Measurements from ENCODE around the gene RFX3.

Gene RFX3

DNA sequence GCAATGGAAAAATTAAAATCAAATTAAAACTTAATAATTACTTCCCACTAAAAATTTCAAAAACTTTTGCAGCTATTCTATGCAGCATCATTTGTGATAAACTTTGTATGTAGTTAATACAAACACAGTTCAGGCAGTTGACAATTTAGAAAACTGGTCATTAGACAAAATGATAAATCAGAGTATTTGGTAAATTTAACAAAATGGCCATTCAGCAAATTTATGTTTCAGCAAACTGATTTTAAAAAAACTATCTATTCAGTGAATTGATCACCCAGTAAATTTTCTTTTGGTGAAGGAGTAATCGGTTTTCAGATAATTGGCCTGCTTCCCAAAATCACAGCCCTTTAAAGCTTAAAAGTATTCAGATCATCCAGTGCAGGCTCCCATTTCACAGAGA, 116.3 kb downstream of the RFX3 start:
- H3K4me1 ChIP-seq: 0 out of 2 replicates have a peak, but pooled peaks cover 7% of the 10 kb centered on the region
- H3K4me3 ChIP-seq (ENCODE audit: low read depth, low read length): no peak overlapping the region
- no peaks in the 10 kb centered on the region for H3K36me3 ChIP-seq
- H3K9me3 ChIP-seq: no peaks in the 10 kb centered on the region
- TF ChIP-seq CTCF (IDR thresholded peaks at IDR 0.05; ENCODE audit: low read depth, low read length): no peak
- no peak for DNase-seq
- H3K27me3 ChIP-seq: no peaks in the 10 kb centered on the region

DNA sequence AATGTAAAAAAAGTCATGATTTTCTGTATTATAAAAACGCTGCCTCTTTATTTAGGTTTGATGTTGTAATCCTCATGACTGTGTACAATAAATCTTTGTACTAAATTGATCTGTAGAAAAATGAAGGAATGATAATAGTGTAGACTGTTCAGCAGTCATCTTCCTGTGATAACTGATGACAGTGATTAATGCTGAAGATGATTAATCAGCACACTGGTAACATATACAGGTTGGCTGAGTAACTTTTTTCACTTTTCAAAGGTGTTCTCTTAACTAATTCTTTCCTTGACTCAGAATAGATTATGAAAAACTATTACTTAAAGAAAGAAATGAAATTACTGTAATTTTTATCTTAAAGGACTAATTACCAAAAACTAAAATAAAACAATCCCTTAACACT, 122.5 kb downstream of the RFX3 start:
- no peaks in the 10 kb centered on the region for H3K27me3 ChIP-seq
- 0 out of 2 replicates have a peak, but pooled peaks cover 4% of the 10 kb centered on the region for H3K4me1 ChIP-seq
- TF ChIP-seq CTCF (IDR thresholded peaks at IDR 0.05; ENCODE audit: low read depth, low read length): no peak
- H3K9me3 ChIP-seq: no peaks in the 10 kb centered on the region
- H3K36me3 ChIP-seq: no peaks in the 10 kb centered on the region
- no peak overlapping the region for H3K4me3 ChIP-seq (ENCODE audit: low read depth, low read length)
- no peak for DNase-seq

GRCh38 chr9:3401221-3401954, 124.4 kb downstream of the RFX3 start:
- no peaks in the 10 kb centered on the region for H3K9me3 ChIP-seq
- no peaks in the 10 kb centered on the region for H3K27me3 ChIP-seq
- no peak for DNase-seq
- TF ChIP-seq CTCF (IDR thresholded peaks at IDR 0.05; ENCODE audit: low read depth, low read length): no peak
- H3K36me3 ChIP-seq: no peaks in the 10 kb centered on the region
- H3K4me1 ChIP-seq: 0 out of 2 replicates have a peak, but pooled peaks cover 4% of the 10 kb centered on the region
- no peak overlapping the region for H3K4me3 ChIP-seq (ENCODE audit: low read depth, low read length)

- DNase-seq: no peak
- Histone ChIP-seq H3K27me3 (no peaks in the 10 kb centered on the region), H3K36me3 (no peaks in the 10 kb centered on the region), H3K9me3 (no peaks in the 10 kb centered on the region), H3K4me3 (ENCODE audit: low read depth, low read length) (no peak overlapping the region), H3K4me1 (no peaks in the 10 kb centered on the region)
- no peak for TF ChIP-seq CTCF (IDR thresholded peaks at IDR 0.05; ENCODE audit: low read depth, low read length)
Measured at GRCh38 chr9:3398232-3398648, 127.6 kb downstream of the RFX3 start.

- Histone ChIP-seq H3K36me3 (no peaks in the 10 kb centered on the region), H3K4me1 (no peaks in the 10 kb centered on the region), H3K27me3 (no peaks in the 10 kb centered on the region), H3K9me3 (no peaks in the 10 kb centered on the region), H3K4me3 (ENCODE audit: low read depth, low read length) (no peak overlapping the region)
- no peak for DNase-seq
- TF ChIP-seq CTCF (IDR thresholded peaks at IDR 0.05; ENCODE audit: low read depth, low read length): no peak
Measured at GRCh38 chr9:3397766-3398165, 128.0 kb downstream of the RFX3 start.

- Histone ChIP-seq H3K9me3 (no peaks in the 10 kb centered on the region), H3K36me3 (no peaks in the 10 kb centered on the region; the same call in 1 of the 2 replicates), H3K4me3 (ENCODE audit: low read depth, low read length) (no peak overlapping the region), H3K4me1 (no peaks in the 10 kb centered on the region), H3K27me3 (no peaks in the 10 kb centered on the region)
- TF ChIP-seq CTCF (IDR thresholded peaks at IDR 0.05; ENCODE audit: low read depth, low read length): no peak
- no peak for DNase-seq
Measured at GRCh38 chr9:3391414-3391813, 134.4 kb downstream of the RFX3 start.

All from BE2C (cell line).